ENCODE measurements around the gene NUP85.

GRCh38 chr17:75218131-75218530 lies 12.7 kb downstream of the NUP85 start:
- TF ChIP-seq SP1 (IDR thresholded peaks at IDR 0.05) (no peak), HNF4A (conservative IDR thresholded peaks at IDR 0.05) (no peak), TAF1 (conservative IDR thresholded peaks at IDR 0.05) (no peak), EGR1 (IDR thresholded peaks at IDR 0.05; ENCODE audit: low read depth in 2 of 2) (no peak), REST (IDR thresholded peaks at IDR 0.05) (no peak), FOXA1 (IDR thresholded peaks at IDR 0.05) (no peak), RAD21 (IDR thresholded peaks at IDR 0.05) (no peak)
- TF ChIP-seq, protein P1, sequence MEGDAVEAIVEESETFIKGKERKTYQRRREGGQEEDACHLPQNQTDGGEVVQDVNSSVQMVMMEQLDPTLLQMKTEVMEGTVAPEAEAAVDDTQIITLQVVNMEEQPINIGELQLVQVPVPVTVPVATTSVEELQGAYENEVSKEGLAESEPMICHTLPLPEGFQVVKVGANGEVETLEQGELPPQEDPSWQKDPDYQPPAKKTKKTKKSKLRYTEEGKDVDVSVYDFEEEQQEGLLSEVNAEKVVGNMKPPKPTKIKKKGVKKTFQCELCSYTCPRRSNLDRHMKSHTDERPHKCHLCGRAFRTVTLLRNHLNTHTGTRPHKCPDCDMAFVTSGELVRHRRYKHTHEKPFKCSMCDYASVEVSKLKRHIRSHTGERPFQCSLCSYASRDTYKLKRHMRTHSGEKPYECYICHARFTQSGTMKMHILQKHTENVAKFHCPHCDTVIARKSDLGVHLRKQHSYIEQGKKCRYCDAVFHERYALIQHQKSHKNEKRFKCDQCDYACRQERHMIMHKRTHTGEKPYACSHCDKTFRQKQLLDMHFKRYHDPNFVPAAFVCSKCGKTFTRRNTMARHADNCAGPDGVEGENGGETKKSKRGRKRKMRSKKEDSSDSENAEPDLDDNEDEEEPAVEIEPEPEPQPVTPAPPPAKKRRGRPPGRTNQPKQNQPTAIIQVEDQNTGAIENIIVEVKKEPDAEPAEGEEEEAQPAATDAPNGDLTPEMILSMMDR (IDR thresholded peaks at IDR 0.05; ENCODE audit: low read depth, low read length, missing input control) = no peak
- TF ChIP-seq, protein P2, sequence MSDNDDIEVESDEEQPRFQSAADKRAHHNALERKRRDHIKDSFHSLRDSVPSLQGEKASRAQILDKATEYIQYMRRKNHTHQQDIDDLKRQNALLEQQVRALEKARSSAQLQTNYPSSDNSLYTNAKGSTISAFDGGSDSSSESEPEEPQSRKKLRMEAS (IDR thresholded peaks at IDR 0.05) = no peak

Measured in liver (tissue), 3 donors.